HG02981 (cell line): Measurements from ENCODE around the gene DIP2C.
"Not testable (repeated sequence)": the region's sequence is repeated elsewhere in the genome, so short reads cannot be mapped to it uniquely, and the experiment has no call there.

ENCODE experiments used
- ATAC-seq: cut with Tn5 transposase; IDR thresholded peaks from one replicate; pipeline ENCODE4 v1.9.1; 2021; ENCODE audit warnings: mild to moderate bottlenecking, moderate library complexity; ENCODE audit not compliant: unreplicated experiment

Gene DIP2C

DNA sequence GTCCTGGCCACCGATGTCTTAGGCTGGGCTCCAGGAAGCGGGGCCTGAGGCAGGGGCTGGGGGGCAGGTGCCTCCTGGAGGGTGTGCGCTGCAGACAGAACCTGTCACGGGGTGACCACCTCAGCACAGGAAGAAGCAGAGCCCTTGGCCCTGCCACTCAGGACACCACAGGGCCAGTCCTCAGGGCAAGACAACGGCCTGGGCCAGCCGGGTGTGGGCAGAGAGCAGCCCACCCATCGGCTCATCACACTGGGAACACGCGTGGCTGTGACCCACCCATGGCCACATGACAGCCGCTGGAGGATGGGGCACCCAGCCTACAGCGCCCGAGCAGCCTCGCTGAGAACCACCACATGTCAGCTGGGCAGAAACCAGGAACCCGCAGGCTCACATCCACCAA, 5.9 kb upstream of the DIP2C start:
- no peak for ATAC-seq

GRCh38 chr10:693506-693905, 4.0 kb upstream of the DIP2C start:
- no peak for ATAC-seq

- no peak for ATAC-seq
Measured at GRCh38 chr10:692682-693351, 3.3 kb upstream of the DIP2C start.

GRCh38 chr10:691216-691615, 1.7 kb upstream of the DIP2C start:
- no peak for ATAC-seq

DNA sequence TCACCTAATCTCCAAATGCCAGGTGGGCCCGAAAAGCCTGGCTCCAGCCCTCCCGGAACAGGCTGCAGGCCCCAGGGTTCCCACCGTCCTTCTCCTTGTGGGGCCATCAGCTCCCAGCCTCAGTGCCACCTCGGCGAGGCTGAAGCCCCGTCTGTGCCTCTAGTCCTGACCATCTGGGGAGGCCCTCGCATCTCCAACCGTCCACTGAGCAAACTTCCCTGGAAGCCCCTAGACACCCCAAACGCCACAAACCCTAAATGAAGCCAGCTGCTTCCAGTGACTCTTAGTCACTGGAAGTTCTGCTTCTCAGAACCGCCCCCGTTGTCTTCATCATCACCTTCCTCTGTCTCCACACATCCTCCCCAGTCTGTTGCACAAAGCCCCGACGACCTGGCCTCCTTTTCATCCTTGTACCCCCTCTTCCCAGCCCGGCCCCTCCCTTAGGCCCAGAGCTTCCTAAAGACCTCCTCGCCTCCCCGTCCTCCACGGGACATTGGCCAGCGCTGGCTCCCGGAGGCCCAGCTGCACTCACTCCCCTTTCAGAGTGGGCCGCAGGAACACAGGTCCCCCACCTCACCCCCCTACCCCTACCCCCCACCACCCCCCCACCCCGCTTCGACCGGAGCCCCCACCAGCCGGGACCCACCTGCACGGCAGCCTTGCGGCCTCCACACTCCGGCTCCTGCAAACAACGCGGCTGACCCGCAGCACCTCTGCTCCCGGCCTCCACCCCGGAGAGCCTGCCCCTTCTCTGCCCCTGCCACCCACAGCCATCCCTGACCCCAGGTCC, 1.1 kb upstream of the DIP2C start:
- no peak for ATAC-seq

DNA sequence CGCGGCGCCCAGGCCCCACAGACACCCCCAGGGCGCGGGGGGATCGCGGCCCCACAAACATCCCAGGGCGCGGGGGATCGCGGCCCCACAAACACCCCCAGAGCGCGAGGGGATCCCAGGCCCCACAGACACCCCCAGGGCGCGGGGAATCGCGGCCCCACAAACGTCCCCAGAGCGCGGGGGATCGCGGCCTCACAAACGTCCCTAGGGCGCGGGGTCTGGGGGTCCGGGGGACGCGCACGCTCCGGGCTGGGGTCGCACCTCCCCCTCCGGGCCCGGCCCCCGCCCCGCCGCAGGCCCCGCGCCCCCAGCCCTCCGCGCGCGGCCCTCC, 382 bp downstream of the DIP2C start:
- ATAC-seq: no peak

DNA sequence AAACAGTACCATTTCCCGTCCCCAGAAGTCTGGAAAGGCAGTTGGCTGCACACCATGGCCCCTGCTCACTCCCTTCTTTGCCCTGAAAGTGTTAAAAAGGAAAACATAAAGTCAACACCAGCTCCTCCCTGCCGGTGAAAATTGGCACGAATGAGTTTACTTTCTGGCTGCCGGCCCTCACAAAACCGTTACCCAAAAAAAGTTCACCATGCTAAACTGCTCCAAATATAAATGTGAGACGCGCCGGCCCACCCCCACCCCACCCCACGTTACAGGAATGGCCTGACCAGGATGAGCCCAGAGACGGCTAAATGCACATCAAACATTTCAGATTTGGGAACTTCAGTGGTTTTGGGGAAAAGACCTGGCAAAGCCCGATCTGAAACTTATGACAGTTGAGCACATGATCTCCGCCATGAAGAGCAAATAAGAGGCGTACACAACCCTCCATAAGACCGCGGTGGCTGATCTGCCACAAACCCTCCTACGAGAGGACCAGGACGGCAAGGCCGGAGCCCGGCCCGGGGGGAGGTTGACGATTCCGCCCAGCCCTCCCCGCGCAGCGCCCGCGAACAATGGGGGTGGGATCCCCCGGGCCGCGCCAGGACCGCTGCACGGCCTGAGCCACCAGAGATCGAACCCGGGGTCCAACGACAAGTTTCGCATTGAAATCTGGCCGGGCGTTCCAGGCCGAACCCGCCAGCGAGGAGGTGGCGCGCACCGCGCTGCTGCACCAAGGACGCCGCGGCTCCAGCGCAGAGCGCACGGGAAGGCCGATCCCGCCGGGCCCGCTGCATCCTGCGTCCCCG, 952 bp downstream of the DIP2C start:
- ATAC-seq: no peak

DNA sequence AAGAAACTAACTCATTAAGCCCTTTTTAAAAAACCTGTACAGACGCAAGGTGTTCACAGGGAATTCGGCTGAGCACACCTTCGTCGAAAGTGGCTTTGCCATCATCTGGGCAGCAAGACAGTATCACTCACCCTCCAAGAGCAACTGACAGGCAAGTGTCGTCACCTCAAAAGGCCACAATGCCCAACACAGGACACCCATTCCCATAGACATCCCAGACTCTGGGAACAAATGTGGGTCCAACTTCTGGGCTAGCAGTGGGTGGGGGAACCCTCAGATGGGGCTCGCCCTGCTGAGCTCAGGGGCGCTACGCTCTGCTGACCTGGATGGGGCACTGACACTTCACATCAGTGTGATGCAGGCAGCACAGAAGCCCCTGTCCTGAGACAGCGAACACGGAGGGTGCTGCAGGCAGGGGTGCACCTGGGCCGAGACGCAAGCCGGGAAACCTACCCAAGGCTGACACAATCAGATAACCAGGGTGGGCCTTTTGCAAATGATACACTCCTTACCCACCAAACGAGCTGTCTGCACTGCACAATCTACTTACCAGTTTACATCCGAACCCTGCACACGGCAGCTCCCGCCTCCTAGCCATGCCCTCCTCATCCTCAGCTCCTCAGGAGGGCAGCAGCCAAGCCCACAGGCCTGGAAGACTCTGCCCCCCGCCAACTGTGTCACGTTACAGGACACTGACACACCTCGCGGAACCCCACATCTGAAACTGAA, 1.7 kb downstream of the DIP2C start:
- ATAC-seq: no peak

GRCh38 chr10:686155-686931, 3.1 kb downstream of the DIP2C start:
- ATAC-seq: no peak

- ATAC-seq: no peak
Measured at GRCh38 chr10:685613-686012, 3.9 kb downstream of the DIP2C start.

- ATAC-seq: no peak
Measured at GRCh38 chr10:683448-684071, 5.9 kb downstream of the DIP2C start.

- no peak for ATAC-seq
Measured at GRCh38 chr10:682931-683447, 6.5 kb downstream of the DIP2C start.

GRCh38 chr10:681670-682318, 7.7 kb downstream of the DIP2C start:
- no peak for ATAC-seq

DNA sequence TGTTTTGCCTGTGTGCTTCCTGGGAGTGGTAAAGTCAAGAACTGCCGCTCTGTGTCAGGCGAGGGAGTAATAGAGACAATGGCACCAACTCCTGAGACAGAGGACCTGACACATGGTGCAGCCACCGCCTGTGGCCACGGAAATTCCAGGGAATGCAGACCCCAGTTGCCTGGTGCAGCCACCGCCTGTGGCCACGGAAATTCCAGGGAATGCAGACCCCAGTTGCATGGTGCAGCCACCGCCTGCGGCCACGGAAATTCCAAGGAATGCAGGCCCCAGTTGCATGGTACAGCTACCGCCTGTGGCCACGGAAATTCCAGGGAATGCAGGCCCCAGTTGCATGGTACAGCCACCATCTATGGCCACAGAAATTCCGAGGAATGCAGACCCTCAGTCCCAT, 8.7 kb downstream of the DIP2C start:
- no peak for ATAC-seq

DNA sequence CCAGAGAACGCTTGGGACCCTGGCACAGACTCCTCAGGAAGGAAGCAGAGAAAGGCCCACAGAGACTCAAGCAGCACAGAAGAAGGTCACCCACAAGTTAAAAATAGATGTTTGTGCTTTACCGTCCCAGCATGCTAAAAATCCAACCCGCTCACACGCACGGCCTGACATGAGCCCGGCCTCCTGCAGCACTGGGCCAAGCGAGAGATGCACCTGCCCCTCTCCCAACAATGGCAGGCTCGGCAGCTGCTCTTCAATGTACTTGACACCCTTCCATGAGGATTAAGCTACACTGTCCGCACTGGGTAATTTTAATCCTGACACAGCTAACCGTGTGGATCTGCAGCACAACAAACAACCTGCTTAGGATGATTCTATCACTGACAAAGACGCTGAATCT, 9.3 kb downstream of the DIP2C start:
- no peak for ATAC-seq

- ATAC-seq: no peak
Measured at GRCh38 chr10:679556-679955, 9.9 kb downstream of the DIP2C start.

DNA sequence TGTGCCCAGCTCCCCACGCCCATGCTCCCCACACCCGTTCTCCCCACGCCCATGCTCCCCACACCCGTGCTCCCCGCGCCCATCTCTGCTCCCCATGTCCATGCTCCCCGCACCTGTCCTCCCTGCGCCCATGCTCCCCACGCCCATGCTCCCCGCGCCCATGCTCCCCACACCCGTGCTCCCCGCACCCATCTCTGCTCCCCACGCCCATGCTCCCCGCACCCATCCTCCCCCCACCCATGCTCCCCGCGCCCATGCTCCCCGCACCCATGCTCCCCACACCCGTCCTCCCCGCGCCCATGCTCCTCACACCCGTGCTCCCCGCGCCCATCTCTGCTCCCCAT, 10.8 kb downstream of the DIP2C start:
- not testable (repeated sequence) for ATAC-seq

- no peak for ATAC-seq
Measured at GRCh38 chr10:677750-678661, 11.5 kb downstream of the DIP2C start.
